IPS-20b (cell line): Measurements from ENCODE around the gene SSC5D.
A peak's percentile ranks its signal among the peaks of the same experiment; 100 is the strongest.
"Not testable (repeated sequence)": the region's sequence is repeated elsewhere in the genome, so short reads cannot be mapped to it uniquely, and the experiment has no call there.

Experiments used
- H3K27ac ChIP-seq: one replicate; pipeline ENCODE4 v1.5.1; 2013; ENCODE audit warnings: low read length
- H3K27me3 ChIP-seq: 2 replicates; pipeline ENCODE4 v1.6.1; 2013; ENCODE audit warnings: mild to moderate bottlenecking, low read length, inconsistent platforms; ENCODE audit not compliant: insufficient read depth
- H3K36me3 ChIP-seq: 2 replicates; pipeline ENCODE4 v1.6.1; 2013; ENCODE audit warnings: low read depth, mild to moderate bottlenecking, inconsistent platforms, low read length, moderate library complexity; ENCODE audit not compliant: insufficient read depth
- H3K4me1 ChIP-seq: 2 replicates; pipeline ENCODE4 v1.6.1; 2013; ENCODE audit warnings: mild to moderate bottlenecking, control low read depth, inconsistent platforms, low read length, moderate library complexity; ENCODE audit not compliant: insufficient read depth
- H3K4me3 ChIP-seq: 2 replicates; pipeline ENCODE4 v1.5.1; 2013; ENCODE audit warnings: mild to moderate bottlenecking, low read length, inconsistent platforms
- H3K9ac ChIP-seq: 2 replicates; pipeline ENCODE4 v1.6.1; 2013; ENCODE audit warnings: low read depth, mild to moderate bottlenecking, inconsistent platforms, low read length, moderate library complexity
- H3K9me3 ChIP-seq: 2 replicates; pipeline ENCODE4 v1.6.1; 2013; ENCODE audit warnings: mild to moderate bottlenecking, low read depth, low read length, inconsistent platforms; ENCODE audit not compliant: insufficient read depth

Gene SSC5D

DNA sequence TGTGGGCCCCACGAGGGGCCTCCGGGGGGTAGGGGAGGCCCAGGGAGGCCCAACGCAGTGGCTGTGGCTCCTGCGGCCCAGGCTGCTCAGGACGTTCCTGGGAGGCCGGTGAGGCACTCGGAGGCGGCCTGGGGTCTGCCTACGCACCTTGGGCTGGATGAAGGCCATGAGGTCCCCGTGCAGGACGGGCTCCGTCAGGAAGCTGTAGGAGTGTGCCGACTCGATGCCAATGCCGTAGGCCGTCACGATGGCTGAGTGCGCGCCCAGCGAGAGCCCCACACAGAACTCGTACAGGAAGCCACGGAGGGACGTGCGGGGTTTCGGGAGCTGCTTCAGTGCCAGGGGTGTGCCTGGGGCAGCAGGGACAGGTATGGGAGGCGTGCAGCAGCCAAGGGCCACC is 42.8 kb downstream of the SSC5D start:
- H3K36me3 ChIP-seq = no peaks in the 10 kb centered on the region
- no peaks in the 10 kb centered on the region for H3K27me3 ChIP-seq
- no peaks in the 10 kb centered on the region for H3K9me3 ChIP-seq
- H3K4me1 ChIP-seq = no peaks in the 10 kb centered on the region
- H3K27ac ChIP-seq = no peak overlapping the region
- H3K9ac ChIP-seq = no peak overlapping the region
- no peak overlapping the region for H3K4me3 ChIP-seq

DNA sequence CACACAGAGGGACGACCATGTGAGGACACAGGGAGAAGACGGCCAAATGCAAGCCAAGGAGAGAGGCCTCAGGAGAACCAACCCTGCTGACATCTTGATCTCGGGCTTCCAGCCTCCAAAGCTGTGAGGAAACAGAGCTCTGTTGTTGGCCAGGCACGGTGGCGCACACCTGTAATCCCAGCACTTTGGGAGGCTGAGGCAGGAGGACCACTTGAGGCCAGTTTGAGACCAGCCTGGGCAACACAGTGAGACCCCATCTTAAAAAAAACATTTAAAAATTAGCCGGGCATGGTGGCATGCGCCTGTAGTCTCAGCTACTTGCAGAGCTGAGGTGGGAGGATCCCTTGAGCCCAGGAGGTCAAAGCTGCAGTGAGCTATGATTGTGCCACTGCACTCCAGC is 46.0 kb downstream of the SSC5D start:
- H3K9me3 ChIP-seq, H3K4me3 ChIP-seq, H3K27ac ChIP-seq, H3K36me3 ChIP-seq, H3K4me1 ChIP-seq, H3K9ac ChIP-seq, H3K27me3 ChIP-seq: not testable (repeated sequence)

DNA sequence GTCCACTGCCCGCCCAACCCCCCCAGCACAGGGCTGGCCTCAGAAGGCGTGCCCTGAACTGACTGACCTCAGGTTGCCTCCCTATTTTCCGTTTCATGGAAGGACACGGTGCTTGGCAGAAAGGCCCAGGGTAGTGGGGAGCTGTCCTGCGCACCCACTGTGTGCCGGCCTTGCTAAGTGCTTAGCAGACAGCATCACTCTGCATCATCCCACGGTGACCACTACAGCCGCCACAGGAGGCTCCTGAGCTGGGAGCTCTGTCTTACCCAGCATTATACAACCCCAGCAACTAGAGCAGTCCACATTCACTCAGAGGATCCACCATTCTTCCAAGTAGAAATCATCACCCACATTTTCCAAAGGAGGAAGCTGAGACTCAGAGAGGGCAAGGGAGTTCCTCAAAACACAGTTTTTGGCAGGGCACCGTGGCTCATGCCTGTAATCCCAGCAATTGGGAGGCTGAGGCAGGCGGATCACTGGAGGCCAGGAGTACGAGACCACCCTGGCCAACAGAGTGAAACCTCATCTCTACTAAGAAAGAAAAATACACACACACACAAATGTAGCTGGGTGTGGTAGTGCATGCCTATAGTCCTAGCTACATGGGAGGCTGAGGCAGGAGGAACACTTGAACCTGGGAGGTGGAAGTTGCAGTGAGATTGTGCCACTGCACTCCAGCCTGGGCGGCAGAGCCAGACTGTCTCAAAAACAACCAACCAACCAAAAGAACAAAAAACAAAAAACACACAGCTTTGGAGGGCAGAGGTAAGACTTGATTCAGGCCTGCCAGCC is 47.1 kb downstream of the SSC5D start:
- Histone ChIP-seq H3K9ac (no peak overlapping the region), H3K4me3 (no peak overlapping the region), H3K36me3 (no peaks in the 10 kb centered on the region), H3K27me3 (no peaks in the 10 kb centered on the region), H3K4me1 (peaks cover 4% of the 10 kb centered on the region; the same call in 1 of the 2 replicates), H3K27ac (no peak overlapping the region), H3K9me3 (no peaks in the 10 kb centered on the region)

DNA sequence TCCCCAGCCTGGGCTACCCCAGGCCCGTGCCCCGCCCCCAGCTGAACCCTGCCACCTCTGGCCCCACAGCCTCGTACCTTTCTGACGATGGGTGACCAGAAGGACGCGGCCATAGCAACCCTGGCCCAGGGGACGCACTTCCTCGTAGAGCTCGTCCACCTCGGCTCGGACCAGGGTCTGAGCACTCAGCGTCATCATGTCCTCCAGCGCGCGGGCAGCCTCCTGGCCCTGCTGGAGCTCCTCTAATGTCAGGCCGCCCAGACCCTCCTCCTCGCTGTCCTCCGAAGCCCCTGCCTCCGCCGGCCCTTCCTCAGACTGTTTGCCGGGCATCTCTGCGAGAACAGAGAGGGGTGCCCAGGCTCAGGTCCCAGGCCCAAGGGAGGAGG is 47.7 kb downstream of the SSC5D start:
- no peaks in the 10 kb centered on the region for H3K27me3 ChIP-seq
- no peak overlapping the region for H3K4me3 ChIP-seq
- no peaks in the 10 kb centered on the region for H3K9me3 ChIP-seq
- H3K9ac ChIP-seq = no peak overlapping the region
- H3K27ac ChIP-seq = no peak overlapping the region
- H3K36me3 ChIP-seq = no peaks in the 10 kb centered on the region
- peaks cover 4% of the 10 kb centered on the region; the same call in 1 of the 2 replicates for H3K4me1 ChIP-seq

DNA sequence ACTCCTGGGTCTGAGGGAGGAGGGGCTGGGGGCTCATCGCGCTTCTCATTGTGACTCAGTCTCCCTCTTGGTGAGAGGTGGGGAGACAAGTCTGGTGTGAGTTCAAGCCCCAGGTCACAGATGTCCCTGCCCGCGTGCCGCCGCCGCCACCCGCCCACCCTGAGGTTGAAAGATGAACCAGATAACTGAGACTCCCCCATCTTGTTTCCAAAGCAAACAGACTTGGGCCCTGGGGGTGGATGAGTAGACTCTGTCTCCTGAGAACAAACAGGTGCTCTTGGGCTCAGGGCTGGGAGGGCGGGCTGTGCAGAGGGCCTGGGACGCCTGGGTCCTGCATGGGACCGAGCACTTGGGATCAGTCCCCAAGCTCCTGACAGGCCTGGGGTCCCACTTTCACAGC is 48.1 kb downstream of the SSC5D start:
- no peak overlapping the region for H3K9ac ChIP-seq
- H3K27me3 ChIP-seq = no peaks in the 10 kb centered on the region
- H3K9me3 ChIP-seq = no peaks in the 10 kb centered on the region
- H3K4me3 ChIP-seq = no peak overlapping the region
- peaks cover 4% of the 10 kb centered on the region; the same call in 1 of the 2 replicates for H3K4me1 ChIP-seq
- no peaks in the 10 kb centered on the region for H3K36me3 ChIP-seq
- H3K27ac ChIP-seq = no peak overlapping the region

DNA sequence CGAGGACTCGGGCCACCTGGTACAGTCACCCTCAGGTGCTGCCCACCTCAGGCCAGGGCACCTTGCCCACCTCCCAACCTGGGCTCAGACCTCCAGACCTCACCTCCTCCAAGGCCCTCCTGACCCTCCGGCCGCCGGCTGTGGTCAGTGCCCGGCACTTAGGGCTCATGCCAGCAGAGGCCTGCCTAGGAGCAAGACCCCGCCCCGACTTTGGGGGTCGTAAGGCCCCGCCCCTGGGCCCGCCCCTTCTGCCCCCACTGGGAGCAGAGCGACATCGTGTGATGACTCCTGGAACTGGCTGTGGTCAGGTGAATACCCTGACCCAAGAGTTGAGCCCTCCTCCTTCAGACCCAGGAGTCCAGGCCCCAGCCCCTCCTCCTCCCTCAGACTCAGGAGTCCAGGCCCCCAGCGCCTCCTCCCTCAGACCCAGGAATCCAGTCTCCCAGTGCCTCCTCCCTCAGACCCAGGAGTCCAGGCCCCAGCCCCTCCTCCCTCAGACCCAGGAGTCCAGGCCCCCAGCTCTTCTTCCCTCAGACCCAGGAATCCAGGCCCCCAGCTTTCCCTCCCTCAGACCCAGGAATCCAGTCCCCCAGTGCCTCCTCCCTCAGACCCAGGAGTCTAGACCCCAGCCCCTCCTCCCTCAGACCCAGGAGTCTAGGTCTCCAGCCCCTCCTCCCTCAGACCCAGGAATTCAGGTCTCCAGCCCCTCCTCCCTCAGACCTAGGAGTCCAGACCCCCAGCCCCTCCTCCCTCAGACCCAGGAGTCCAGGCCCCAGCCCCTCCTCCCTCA is 48.9 kb downstream of the SSC5D start, which contains the start of gene SBK2:
TSS of gene SBK2 (minus strand) at position 183 of the 790 bp plus-strand sequence. CDS start 839 bp downstream, outside the sequence.
- H3K27me3 ChIP-seq = no peaks in the 10 kb centered on the region
- H3K4me3 ChIP-seq = peak within 1 kb of the TSS; percentile 41; the same call in 1 of the 2 replicates
- H3K36me3 ChIP-seq = no peaks in the 10 kb centered on the region
- H3K9ac ChIP-seq = peak within 1 kb of the TSS; percentile 51; the same call in 1 of the 2 replicates
- H3K27ac ChIP-seq = no peak within 1 kb of the TSS
- H3K9me3 ChIP-seq = no peaks in the 10 kb centered on the region
- H3K4me1 ChIP-seq = peaks cover 4% of the 10 kb centered on the region; the same call in 1 of the 2 replicates

DNA sequence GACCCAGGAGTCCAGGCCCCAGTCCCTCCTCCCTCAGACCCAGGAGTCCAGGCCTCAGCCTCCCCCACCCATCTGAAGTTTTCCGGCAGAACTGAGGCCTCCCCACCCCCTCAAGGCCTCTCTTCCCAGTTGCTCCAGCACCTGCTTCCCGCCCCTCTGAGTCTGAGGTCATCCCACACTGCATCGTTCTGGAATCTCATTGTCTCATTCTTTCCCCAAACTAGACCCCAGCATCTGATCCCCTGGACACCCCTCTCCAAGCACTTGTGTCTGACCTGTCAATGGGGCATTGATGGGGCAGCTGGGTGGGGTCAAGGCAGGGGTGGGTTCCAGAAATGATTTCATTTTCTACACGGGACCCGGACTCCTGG is 49.5 kb downstream of the SSC5D start:
- Histone ChIP-seq H3K4me3 (no peak overlapping the region), H3K27ac (no peak overlapping the region), H3K27me3 (no peaks in the 10 kb centered on the region), H3K9ac (peak overlapping the region; percentile 51; the same call in 1 of the 2 replicates), H3K9me3 (no peaks in the 10 kb centered on the region), H3K4me1 (peaks cover 4% of the 10 kb centered on the region; the same call in 1 of the 2 replicates), H3K36me3 (no peaks in the 10 kb centered on the region)

DNA sequence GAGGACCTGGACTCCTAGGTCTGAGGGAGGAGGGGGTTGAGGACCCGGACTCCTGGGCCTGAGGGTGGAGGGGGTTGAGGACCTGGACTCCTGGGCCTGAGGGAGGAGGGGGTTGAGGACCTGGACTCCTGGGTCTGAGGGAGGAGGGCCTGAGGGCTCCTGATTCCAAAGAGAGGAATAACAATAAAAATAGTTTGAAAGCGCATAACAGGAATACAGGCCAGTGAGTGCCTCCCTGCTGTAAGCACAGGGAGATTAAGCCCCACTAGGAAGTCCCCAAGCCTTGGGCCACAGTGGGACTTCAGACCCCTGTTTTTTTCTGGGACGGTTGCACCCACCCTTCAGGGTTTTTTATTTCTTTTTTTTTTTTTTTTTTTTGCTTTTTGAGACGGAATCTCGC is 49.9 kb downstream of the SSC5D start:
- no peak overlapping the region for H3K4me3 ChIP-seq
- peak overlapping the region; percentile 51; the same call in 1 of the 2 replicates for H3K9ac ChIP-seq
- no peaks in the 10 kb centered on the region for H3K27me3 ChIP-seq
- H3K27ac ChIP-seq = no peak overlapping the region
- H3K9me3 ChIP-seq = no peaks in the 10 kb centered on the region
- peaks cover 4% of the 10 kb centered on the region; the same call in 1 of the 2 replicates for H3K4me1 ChIP-seq
- H3K36me3 ChIP-seq = no peaks in the 10 kb centered on the region

DNA sequence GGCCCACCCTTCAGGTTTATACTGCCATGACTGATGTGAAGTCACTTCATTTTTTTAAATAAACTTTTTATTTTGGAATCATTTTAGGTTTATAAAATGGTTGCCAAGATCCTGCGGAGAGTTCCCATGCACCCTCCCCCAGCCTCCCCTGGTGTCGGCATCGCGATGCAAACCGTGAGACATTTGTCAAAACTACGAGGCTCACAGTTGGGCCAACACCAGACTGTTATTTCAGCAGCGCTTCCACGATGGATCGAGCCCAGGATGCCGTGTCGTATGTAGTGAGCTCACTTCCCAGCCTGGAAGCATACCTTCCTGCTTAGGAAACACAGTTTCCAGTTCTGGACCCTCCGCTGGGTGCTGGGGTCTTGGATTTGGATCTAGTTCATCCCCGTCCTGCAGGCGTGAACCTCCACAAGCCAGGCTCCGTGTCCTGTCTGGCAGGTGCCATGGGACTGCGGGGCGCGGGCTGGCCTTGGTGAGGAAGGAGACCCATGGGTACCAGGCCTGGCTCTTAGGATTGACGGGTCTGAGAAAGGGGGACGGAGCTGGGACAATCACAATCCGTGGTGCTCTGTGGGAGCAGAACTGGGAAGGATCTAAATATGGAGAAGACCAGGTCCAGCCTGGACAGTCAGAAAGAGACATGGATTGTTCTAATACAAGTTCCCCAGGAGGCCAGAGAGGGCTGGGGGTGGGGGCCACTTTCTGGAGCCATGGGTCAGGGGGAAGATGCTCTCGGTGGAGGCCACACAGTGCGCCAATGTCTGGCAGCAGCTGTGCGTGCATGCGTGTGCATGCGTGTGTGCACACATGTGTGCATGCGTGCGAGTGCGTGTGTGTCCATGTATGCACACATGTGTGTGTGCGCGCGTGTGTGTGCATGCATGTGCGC is 51.1 kb downstream of the SSC5D start:
- H3K27me3 ChIP-seq = no peaks in the 10 kb centered on the region

DNA sequence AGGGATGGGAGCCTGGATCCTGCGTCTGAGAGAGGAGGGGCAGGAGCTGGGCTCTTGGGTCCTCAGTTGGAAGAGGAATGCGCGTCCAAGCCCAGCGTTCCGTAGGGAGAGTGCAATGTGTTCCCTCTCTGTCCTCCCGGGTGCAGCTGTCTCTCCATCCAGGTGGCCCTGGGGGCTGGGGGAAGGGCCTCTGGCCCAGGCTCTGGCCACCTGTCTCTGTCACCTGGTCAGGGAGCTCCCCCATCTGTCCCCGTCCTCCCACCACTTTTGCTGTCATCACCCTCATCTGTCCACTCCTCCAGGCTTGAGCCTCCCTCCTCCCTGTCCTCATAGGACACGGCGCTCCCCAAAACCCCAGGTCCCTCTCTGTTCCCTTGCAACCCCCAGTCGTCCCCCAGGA is 52.4 kb downstream of the SSC5D start:
- H3K9ac ChIP-seq = no peak overlapping the region
- H3K9me3 ChIP-seq = no peaks in the 10 kb centered on the region
- H3K27ac ChIP-seq = no peak overlapping the region
- no peaks in the 10 kb centered on the region for H3K27me3 ChIP-seq
- H3K36me3 ChIP-seq = no peaks in the 10 kb centered on the region
- H3K4me1 ChIP-seq = peaks cover 4% of the 10 kb centered on the region; the same call in 1 of the 2 replicates
- H3K4me3 ChIP-seq = no peak overlapping the region

More for the DNA sequence above, 51.1 kb downstream of the SSC5D start:
- Histone ChIP-seq H3K4me1 (peaks cover 4% of the 10 kb centered on the region; the same call in 1 of the 2 replicates), H3K9me3 (no peaks in the 10 kb centered on the region), H3K36me3 (no peaks in the 10 kb centered on the region), H3K4me3 (no peak overlapping the region), H3K9ac (no peak overlapping the region), H3K27ac (no peak overlapping the region)

DNA sequence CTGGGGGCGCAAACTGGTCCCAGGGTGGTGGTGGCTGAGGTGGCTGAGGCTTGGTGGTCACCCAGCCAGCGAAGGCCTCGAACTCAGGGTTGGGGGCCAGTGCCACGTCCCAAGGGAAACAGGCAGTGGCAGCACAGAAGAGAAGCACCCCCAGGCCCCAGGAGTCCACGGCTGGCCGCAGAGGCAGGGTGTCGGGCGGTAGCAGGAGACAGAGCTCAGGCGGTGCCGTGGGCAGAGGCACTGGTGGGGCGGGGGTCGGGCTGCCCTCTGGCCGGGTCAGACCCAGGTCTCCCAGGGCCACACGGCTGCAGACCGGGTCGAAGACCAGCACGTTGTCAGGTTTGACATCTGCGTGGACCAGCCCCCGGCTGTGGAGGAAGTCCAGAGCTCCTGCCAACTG is 52.9 kb downstream of the SSC5D start:
- H3K4me3 ChIP-seq = no peak overlapping the region
- H3K36me3 ChIP-seq = no peaks in the 10 kb centered on the region
- no peak overlapping the region for H3K27ac ChIP-seq
- H3K9me3 ChIP-seq = no peaks in the 10 kb centered on the region
- H3K9ac ChIP-seq = no peak overlapping the region
- H3K27me3 ChIP-seq = no peaks in the 10 kb centered on the region
- H3K4me1 ChIP-seq = peaks cover 4% of the 10 kb centered on the region; the same call in 1 of the 2 replicates
